SU-DHL-6 (cell line): ENCODE measurements around the gene SHC3.

Experiments used
- H2AFZ ChIP-seq: fragments of 200-600 bp; sonication (generic); 2 replicates; pipeline ENCODE4 v1.6.1; 2014; ENCODE audit warnings: low read depth, mild to moderate bottlenecking, moderate library complexity, mixed read lengths, antibody characterized with exemption, low read length; ENCODE audit not compliant: severe bottlenecking
- H3F3A ChIP-seq: fragments of 200-600 bp; shearing (Covaris generic); 2 replicates; pipeline ENCODE4 v1.6.0; 2016; ENCODE audit warnings: antibody characterized with exemption, mild to moderate bottlenecking; ENCODE audit not compliant: insufficient read depth
- H3K27ac ChIP-seq: fragments of 200-600 bp; sonication (generic); 2 replicates; pipeline ENCODE4 v1.5.1; 2016; ENCODE audit warnings: low read depth, mild to moderate bottlenecking, low read length, moderate library complexity, mixed read lengths
- H3K27me3 ChIP-seq: fragments of 200-600 bp; sonication (generic), shearing (Covaris generic); 2 replicates; pipeline ENCODE4 v1.6.0; 2014; ENCODE audit warnings: mild to moderate bottlenecking, low read length
- H3K36me3 ChIP-seq: fragments of 200-600 bp; sonication (generic); 2 replicates; pipeline ENCODE4 v1.6.1; 2014; ENCODE audit warnings: mild to moderate bottlenecking, low read length, mixed read lengths
- H3K4me2 ChIP-seq: fragments of 300-600, 200-600 bp; shearing (Covaris generic), sonication (generic); 2 replicates; pipeline ENCODE4 v1.6.0; 2014; ENCODE audit warnings: low read length, low read depth, mild to moderate bottlenecking; ENCODE audit not compliant: poor library complexity, severe bottlenecking
- H3K4me3 ChIP-seq: fragments of 200-600 bp; sonication (generic); 2 replicates; pipeline ENCODE4 v1.5.1; 2014; ENCODE audit warnings: antibody characterized with exemption, low read length, mild to moderate bottlenecking, mixed read lengths; ENCODE audit not compliant: insufficient read depth, poor library complexity, severe bottlenecking
- H3K79me2 ChIP-seq: fragments of 200-600 bp; sonication (generic); 2 replicates; pipeline ENCODE4 v1.6.1; 2014; ENCODE audit warnings: mild to moderate bottlenecking, low read length, moderate library complexity; ENCODE audit not compliant: insufficient read depth
- H3K9ac ChIP-seq: fragments of 200-600 bp; sonication (generic); 2 replicates; pipeline ENCODE4 v1.7.0; 2014; ENCODE audit warnings: mild to moderate bottlenecking, low read length
- H3K9me2 ChIP-seq: fragments of 200-600 bp; sonication (generic); replicated peaks from 2 replicates; pipeline ENCODE4 v1.6.1; 2014; ENCODE audit warnings: low read length; ENCODE audit not compliant: insufficient read depth
- H3K9me3 ChIP-seq: fragments of 200-600 bp; sonication (generic); 2 replicates; pipeline ENCODE4 v1.6.1; 2014; ENCODE audit warnings: low read length, mixed read lengths; ENCODE audit not compliant: insufficient read depth
- H4K20me1 ChIP-seq: fragments of 200-600 bp; sonication (generic); 2 replicates; pipeline ENCODE4 v1.6.1; 2014; ENCODE audit warnings: low read depth, mild to moderate bottlenecking, antibody characterized with exemption, low read length, moderate library complexity, mixed read lengths
- EZH2phosphoT487 ChIP-seq: fragments of 200-600 bp; sonication (generic), shearing (Covaris generic); conservative IDR thresholded peaks from 2 replicates; pipeline ENCODE4 v1.6.1; 2018; ENCODE audit warnings: mild to moderate bottlenecking, antibody characterized with exemption, low read length, moderate library complexity, mixed read lengths
- TF ChIP-seq, protein P1 (sequence below): fragments of 200-600 bp; sonication (generic); IDR thresholded peaks from one replicate; pipeline ENCODE4 v1.5.1; 2017; ENCODE audit warnings: antibody characterized with exemption, mild to moderate bottlenecking, low read length, moderate library complexity; ENCODE audit not compliant: insufficient read depth, poor library complexity, severe bottlenecking

Gene SHC3

DNA sequence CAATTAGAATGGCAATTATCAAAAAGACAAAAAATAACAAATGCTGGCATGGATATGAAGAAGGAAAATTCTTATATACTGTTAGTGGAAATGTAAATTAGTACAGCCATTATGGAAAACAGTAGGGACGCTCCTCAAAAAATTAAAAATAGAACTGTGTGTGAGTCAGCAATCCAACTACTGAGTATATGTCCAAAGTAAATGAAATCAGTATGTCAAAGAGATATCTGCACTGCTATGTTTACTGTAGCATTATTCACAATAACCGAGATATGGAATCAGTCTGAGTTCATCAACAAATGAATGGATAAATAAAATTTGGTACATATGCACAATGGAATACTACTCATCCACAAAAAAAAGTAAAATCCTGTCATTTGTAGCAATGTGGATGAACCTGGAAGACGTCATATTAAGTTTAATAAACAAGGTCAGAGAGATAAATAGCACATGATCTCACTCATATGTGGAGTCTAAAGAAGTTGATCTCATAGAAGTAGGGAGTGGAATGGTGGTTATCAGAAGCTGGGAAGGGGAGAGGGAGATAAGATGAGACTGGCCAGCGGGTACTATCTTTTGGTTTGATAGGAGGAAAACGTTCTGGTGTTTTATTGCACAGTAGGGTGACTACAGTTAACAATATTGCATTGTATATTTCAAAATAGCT is 16.6 kb upstream of the SHC3 start:
- H3K9me2 ChIP-seq: no peaks in the 10 kb centered on the region
- TF ChIP-seq, protein P1, sequence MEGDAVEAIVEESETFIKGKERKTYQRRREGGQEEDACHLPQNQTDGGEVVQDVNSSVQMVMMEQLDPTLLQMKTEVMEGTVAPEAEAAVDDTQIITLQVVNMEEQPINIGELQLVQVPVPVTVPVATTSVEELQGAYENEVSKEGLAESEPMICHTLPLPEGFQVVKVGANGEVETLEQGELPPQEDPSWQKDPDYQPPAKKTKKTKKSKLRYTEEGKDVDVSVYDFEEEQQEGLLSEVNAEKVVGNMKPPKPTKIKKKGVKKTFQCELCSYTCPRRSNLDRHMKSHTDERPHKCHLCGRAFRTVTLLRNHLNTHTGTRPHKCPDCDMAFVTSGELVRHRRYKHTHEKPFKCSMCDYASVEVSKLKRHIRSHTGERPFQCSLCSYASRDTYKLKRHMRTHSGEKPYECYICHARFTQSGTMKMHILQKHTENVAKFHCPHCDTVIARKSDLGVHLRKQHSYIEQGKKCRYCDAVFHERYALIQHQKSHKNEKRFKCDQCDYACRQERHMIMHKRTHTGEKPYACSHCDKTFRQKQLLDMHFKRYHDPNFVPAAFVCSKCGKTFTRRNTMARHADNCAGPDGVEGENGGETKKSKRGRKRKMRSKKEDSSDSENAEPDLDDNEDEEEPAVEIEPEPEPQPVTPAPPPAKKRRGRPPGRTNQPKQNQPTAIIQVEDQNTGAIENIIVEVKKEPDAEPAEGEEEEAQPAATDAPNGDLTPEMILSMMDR: no peak
- TF ChIP-seq EZH2phosphoT487: no peak

DNA sequence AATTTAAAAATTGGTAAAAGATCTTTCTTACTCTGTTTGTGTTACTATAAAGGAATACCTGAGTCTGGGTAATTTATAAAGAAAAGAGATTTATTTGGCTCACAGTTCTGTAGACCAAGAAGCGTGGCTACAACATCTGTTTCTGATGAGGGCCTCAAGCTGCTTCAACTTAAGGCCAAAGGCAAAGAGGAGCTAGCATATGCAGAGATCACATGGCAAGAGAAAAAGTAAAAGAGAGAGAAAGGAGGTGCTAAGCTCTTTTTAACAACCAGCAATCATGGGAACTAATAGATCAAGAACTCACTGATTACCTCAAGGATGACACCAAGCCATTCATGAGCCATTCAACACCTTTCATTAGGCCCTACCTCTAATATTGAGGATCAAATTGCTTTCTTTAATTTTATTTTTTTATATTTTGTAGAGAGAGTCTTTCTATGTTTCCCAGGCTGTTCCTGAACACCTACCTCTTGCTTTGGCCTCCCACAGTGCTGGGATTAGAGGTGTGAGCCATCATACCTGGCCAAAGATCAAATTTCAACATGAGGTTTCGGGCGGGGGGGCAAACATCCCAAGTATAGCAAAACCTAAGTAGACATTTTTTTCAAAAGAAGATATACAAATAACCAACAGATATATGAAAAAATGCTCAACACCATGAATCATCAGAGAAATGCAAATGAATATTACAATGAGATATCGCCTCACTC is 16.0 kb upstream of the SHC3 start:
- peaks cover 4% of the 10 kb centered on the region; the same call in 1 of the 2 replicates for H3K9me3 ChIP-seq
- no peak overlapping the region for H3K4me3 ChIP-seq
- H4K20me1 ChIP-seq: no peaks in the 10 kb centered on the region
- no peaks in the 10 kb centered on the region for H3K9me2 ChIP-seq
- no peaks in the 10 kb centered on the region for H3F3A ChIP-seq
- TF ChIP-seq EZH2phosphoT487: no peak
- TF ChIP-seq, protein P1: no peak
- no peak overlapping the region for H2AFZ ChIP-seq
- no peak overlapping the region for H3K27ac ChIP-seq
- no peaks in the 10 kb centered on the region for H3K36me3 ChIP-seq
- no peaks in the 10 kb centered on the region for H3K79me2 ChIP-seq
- H3K9ac ChIP-seq: no peak overlapping the region
- no peak overlapping the region for H3K4me2 ChIP-seq
- H3K27me3 ChIP-seq: no peaks in the 10 kb centered on the region

More for the DNA sequence above, 16.6 kb upstream of the SHC3 start:
- H3K79me2 ChIP-seq: no peaks in the 10 kb centered on the region
- no peak overlapping the region for H3K4me2 ChIP-seq
- no peaks in the 10 kb centered on the region for H4K20me1 ChIP-seq
- no peaks in the 10 kb centered on the region for H3K27me3 ChIP-seq
- H3K4me3 ChIP-seq: no peak overlapping the region
- H3K9ac ChIP-seq: no peak overlapping the region
- no peak overlapping the region for H2AFZ ChIP-seq
- H3K27ac ChIP-seq: no peak overlapping the region
- H3K9me3 ChIP-seq: peaks cover 4% of the 10 kb centered on the region; the same call in 1 of the 2 replicates
- H3K36me3 ChIP-seq: no peaks in the 10 kb centered on the region
- no peaks in the 10 kb centered on the region for H3F3A ChIP-seq

DNA sequence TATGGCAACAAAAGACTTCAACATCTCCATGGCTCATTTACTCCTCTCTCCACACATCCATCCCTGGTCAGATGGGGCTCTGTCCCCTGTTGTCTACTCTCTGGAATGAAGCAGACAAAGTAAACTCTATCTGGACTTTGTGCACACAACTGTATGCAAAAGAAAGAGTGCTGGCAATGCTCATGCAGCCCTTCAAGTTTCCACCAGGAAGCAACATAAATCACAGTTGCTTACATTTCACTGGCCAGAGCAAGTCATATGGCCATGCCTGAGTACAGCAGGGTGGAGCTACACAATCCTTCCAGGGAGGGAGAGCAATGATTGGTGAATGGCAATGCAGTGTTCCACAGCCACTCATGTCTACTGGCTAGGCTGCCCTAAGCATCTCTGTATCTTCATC is 12.4 kb upstream of the SHC3 start:
- Histone ChIP-seq H3K4me2 (no peak overlapping the region), H3K27me3 (no peaks in the 10 kb centered on the region), H3K27ac (no peak overlapping the region), H3K9me3 (no peaks in the 10 kb centered on the region), H3K36me3 (no peaks in the 10 kb centered on the region), H2AFZ (no peak overlapping the region), H4K20me1 (no peaks in the 10 kb centered on the region), H3K79me2 (no peaks in the 10 kb centered on the region), H3K4me3 (no peak overlapping the region), H3K9me2 (no peaks in the 10 kb centered on the region), H3F3A (no peaks in the 10 kb centered on the region), H3K9ac (no peak overlapping the region)
- TF ChIP-seq, protein P1: no peak
- no peak for TF ChIP-seq EZH2phosphoT487
